Astrocyte of the cerebellum (primary cell): ENCODE results near the gene APEX1.

Experiments used
- DNase-seq: peaks from one replicate; pipeline ENCODE4 v3.0.0-alpha.2; 2011; ENCODE audit warnings: low read depth
- H3K4me3 ChIP-seq: 2 replicates; pipeline ENCODE4 v1.5.1; 2011; ENCODE audit warnings: mild to moderate bottlenecking, low read depth, low read length, moderate library complexity
- in situ Hi-C: cut with HindIII; loops from 2 replicates; pipeline ENCODE4 v1.10.0; 2017; ENCODE audit warnings: low sequenced_read_pairs
- TF ChIP-seq, protein P1 (sequence below): IDR thresholded peaks from 2 replicates; pipeline ENCODE4 v1.5.1; 2012; ENCODE audit warnings: low read length, low read depth, moderate library complexity, mild to moderate bottlenecking; ENCODE audit errors: missing control alignments

APEX1 gene

DNA sequence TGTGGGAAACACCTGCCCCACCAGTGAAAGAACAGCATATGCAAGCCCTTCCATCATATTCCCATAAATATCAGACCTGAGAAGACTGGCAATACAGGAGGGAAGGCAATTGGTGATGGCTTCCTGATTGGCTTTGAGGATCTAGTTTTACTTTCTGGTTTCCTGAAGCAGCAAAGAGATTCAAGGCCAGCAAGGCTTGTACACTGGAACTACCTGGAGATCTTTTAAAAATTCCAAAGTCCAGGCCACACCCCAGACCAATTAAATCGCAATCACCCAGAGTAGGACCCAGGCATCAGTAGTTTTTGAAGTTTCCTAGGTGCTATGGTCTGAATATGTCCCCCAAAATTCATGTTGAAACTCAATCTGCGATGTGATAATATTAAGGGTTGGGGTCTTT lies 38.8 kb upstream of the APEX1 start:
- in situ Hi-C loops = no loop called here
- TF ChIP-seq, protein P1, sequence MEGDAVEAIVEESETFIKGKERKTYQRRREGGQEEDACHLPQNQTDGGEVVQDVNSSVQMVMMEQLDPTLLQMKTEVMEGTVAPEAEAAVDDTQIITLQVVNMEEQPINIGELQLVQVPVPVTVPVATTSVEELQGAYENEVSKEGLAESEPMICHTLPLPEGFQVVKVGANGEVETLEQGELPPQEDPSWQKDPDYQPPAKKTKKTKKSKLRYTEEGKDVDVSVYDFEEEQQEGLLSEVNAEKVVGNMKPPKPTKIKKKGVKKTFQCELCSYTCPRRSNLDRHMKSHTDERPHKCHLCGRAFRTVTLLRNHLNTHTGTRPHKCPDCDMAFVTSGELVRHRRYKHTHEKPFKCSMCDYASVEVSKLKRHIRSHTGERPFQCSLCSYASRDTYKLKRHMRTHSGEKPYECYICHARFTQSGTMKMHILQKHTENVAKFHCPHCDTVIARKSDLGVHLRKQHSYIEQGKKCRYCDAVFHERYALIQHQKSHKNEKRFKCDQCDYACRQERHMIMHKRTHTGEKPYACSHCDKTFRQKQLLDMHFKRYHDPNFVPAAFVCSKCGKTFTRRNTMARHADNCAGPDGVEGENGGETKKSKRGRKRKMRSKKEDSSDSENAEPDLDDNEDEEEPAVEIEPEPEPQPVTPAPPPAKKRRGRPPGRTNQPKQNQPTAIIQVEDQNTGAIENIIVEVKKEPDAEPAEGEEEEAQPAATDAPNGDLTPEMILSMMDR = no peak
- DNase-seq = no peak
- no peak overlapping the region for H3K4me3 ChIP-seq

DNA sequence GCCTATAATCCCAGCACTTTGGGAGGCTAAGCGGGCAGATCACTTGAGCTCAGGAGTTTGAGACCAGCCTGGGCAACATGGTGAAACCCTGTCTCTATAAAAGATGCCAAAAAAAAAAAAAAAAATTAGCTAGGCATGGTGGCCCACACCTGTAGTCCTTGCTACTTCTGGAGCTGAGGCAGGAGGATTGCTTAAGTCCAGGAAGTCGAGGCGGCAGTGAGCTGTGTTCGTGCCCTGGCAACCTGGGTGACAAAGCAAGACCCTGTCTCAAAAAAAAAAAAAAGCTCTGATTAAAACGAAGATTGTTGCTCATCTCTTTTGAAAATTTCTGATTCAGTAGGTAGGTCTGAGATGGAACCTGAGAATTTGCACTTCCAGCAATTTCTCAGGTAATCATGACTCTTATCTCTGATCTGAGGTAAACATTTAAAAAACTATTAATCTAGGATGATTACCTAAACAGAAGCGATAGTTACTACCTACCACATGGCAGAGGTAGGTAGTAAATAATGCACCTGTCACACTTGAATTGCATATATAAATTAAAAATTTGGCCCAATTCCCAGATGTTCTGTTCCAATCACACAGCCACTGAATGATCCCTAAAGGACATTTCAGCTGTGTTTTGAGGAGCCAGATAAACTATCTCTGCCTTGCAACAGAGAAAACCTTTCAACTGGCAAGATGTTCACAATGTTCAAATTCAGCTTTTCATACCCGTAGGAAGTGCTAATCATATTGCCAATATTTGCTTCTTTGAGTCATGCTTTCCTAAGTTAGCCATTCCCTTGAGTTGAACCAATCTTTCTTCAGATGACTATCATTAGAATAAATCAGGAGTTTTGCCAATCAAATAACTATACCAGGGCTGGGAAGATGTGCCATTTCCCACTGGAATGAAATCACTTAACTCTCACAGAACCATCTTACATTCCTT lies 37.5 kb upstream of the APEX1 start:
- in situ Hi-C loops = no loop called here
- TF ChIP-seq, protein P1 = no peak
- H3K4me3 ChIP-seq = no peak overlapping the region
- no peak for DNase-seq

DNA sequence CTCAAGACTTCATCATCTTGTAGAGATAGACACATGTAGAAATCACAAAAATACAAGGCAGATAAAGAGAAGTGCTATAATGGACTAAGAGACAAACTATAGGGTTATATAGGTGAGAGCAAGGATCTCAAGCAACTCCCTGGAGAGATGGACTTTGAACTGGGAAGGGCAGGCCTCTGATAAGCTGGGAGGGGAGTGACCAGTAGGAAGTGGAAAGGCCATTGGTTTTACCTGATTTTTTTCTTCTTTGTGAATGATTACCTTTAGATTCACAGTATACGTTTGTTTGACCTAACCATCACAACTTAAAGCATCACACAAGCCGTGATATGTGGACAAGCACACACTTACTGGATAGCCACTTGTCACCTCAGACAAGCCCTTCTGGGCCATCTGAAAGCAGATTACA lies 36.5 kb upstream of the APEX1 start:
- in situ Hi-C loops = no loop called here
- DNase-seq = no peak

DNA sequence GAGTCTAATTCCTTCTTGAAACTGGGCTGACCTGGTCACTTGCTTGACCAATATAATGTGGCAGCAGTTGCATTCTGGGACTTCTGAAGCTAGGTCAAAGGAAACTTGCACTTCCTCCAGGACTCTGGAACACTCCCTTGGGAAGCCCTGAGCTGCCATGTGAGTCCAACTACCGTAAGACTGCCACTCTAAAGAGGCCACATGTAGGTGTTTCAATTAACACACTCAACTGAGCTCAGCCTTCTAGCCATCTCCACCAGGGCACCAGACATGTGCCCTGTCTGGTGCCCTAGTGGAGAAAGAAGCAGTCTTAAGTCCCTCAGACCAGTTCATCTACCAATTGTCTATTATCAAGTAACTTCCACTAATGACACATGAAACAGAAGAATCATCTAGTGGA lies 35.6 kb upstream of the APEX1 start:
- in situ Hi-C loops = no loop called here
- H3K4me3 ChIP-seq = no peak overlapping the region
- TF ChIP-seq, protein P1 = no peak
- no peak for DNase-seq

More for the DNA sequence above, 36.5 kb upstream of the APEX1 start:
- H3K4me3 ChIP-seq = no peak overlapping the region
- TF ChIP-seq, protein P1 = no peak

DNA sequence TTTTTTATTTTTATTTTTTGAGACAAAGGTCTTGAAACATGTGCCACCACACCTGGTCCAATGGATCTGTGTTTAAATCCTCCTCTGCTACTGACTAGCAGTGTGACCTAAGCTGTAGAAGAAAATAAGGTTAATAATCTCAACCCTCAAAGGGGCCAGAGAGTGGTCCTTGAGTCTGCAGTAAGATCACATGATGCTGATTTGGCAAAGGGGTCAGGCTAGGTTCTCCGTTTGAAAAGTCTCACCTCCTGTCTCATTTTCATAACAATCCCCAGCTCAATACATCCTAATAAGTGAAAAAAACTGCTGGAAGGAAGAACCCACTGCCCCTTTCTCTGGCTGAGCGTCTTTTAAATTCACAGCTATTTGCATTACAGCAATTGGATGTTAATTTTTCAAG lies 33.8 kb upstream of the APEX1 start:
- TF ChIP-seq, protein P1 = no peak
- in situ Hi-C loops = no loop called here
- DNase-seq = no peak
- H3K4me3 ChIP-seq = no peak overlapping the region

DNA sequence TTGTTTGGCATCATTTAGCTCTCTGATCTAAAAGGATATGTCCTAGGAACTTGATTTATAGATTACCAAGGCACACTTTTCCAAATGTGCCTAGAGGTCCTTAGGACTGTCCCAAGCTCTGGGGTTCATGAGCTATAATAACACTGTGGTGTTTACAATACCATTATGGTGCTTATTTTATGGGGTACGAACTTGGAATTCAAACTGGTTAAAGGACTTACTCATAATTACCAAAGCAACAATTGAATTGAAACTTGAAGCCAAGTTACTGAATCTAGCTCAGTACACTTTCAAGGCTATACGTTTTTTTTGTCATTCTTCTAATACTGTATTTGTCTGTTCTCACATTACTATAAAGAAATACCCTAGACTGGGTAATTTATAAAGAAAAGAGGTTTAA lies 32.1 kb upstream of the APEX1 start:
- TF ChIP-seq, protein P1 = no peak
- no peak overlapping the region for H3K4me3 ChIP-seq
- in situ Hi-C loops = no loop called here
- DNase-seq = no peak
